GM18505 (cell line): ENCODE measurements around the gene SF3B5.
A peak's percentile ranks its signal among the peaks of the same experiment; 100 is the strongest.
"Not testable (repeated sequence)": the region's sequence is repeated elsewhere in the genome, so short reads cannot be mapped to it uniquely, and the experiment has no call there.

ENCODE experiments used
- ATAC-seq: cut with Tn5 transposase; IDR thresholded peaks from one replicate; pipeline ENCODE4 v1.9.1; 2021; ENCODE audit not compliant: unreplicated experiment
- POLR2A ChIP-seq: IDR thresholded peaks from 4 replicates; pipeline ENCODE4 v1.6.1; 2011; ENCODE audit warnings: borderline replicate concordance; ENCODE audit not compliant: insufficient read depth, insufficient read length; ENCODE audit errors: extremely low read depth

Gene SF3B5

GRCh38 chr6:144093236-144093635, 2.1 kb downstream of the SF3B5 start:
- no peak for ATAC-seq
- TF ChIP-seq POLR2A, result no peak

- no peak for ATAC-seq
- no peak for TF ChIP-seq POLR2A
Measured at GRCh38 chr6:144090384-144090783, 5.0 kb downstream of the SF3B5 start.

GRCh38 chr6:144087789-144088426, 7.5 kb downstream of the SF3B5 start:
- ATAC-seq, result no peak
- TF ChIP-seq POLR2A, result no peak

GRCh38 chr6:144086959-144087358, 8.4 kb downstream of the SF3B5 start:
- no peak for TF ChIP-seq POLR2A
- no peak for ATAC-seq

- no peak for ATAC-seq
- TF ChIP-seq POLR2A, result no peak
Measured at GRCh38 chr6:144083172-144083571, 12.2 kb downstream of the SF3B5 start.

GRCh38 chr6:144082412-144082811, 13.0 kb downstream of the SF3B5 start:
- ATAC-seq, result not testable (repeated sequence)

GRCh38 chr6:144077871-144078270, 17.5 kb downstream of the SF3B5 start:
- ATAC-seq, result no peak
- no peak for TF ChIP-seq POLR2A

- no peak for TF ChIP-seq POLR2A
- ATAC-seq, result no peak
Measured at GRCh38 chr6:144075875-144076274, 19.5 kb downstream of the SF3B5 start.

GRCh38 chr6:144075187-144075586, 20.2 kb downstream of the SF3B5 start:
- TF ChIP-seq POLR2A, result no peak
- ATAC-seq, result no peak

- no peak for ATAC-seq
- no peak for TF ChIP-seq POLR2A
Measured at GRCh38 chr6:144073024-144073423, 22.3 kb downstream of the SF3B5 start.

- no peak for ATAC-seq
- no peak for TF ChIP-seq POLR2A
Measured at GRCh38 chr6:144069506-144069905, 25.9 kb downstream of the SF3B5 start.

GRCh38 chr6:144068794-144069193, 26.6 kb downstream of the SF3B5 start:
- no peak for ATAC-seq
- no peak for TF ChIP-seq POLR2A

GRCh38 chr6:144066741-144067484, 28.5 kb downstream of the SF3B5 start:
- peak; percentile 42 for ATAC-seq
- TF ChIP-seq POLR2A, result peak; percentile 54

- no peak for ATAC-seq
- TF ChIP-seq POLR2A, result no peak
Measured at GRCh38 chr6:144066255-144066654, 29.1 kb downstream of the SF3B5 start.
